Activated T-cell treated with anti-CD3 and anti-CD28 coated beads, Interleukin-2, amount 50 U/mL, for 1 hour (primary cell): ENCODE data around the gene SMPDL3B.
"Not testable (repeated sequence)": the region's sequence is repeated elsewhere in the genome, so short reads cannot be mapped to it uniquely, and the experiment has no call there.

Source experiments
- DNase-seq: peaks from one replicate; pipeline ENCODE4 v3.0.0-alpha.2; 2020

Gene SMPDL3B

DNA sequence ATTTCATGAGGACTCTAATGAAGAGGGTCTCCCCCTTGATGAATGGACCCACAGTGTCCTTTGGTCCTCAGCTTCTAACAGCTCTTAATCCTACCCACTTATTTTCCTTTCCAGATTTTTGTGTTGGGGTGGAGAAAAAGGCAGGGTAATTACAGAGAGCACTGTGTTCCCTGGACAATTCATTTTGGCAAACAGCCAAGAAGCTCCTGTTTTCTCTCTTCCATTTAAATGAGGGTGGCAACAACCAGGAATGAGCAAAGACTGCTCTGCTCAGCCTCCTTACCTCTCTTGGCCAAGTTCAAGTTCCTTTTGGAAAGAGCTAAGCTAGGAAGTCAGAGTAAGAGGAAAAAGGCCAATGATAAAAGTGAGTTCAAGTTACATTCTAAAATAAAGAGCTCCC, 36.9 kb downstream of the SMPDL3B start:
- DNase-seq = no peak

DNA sequence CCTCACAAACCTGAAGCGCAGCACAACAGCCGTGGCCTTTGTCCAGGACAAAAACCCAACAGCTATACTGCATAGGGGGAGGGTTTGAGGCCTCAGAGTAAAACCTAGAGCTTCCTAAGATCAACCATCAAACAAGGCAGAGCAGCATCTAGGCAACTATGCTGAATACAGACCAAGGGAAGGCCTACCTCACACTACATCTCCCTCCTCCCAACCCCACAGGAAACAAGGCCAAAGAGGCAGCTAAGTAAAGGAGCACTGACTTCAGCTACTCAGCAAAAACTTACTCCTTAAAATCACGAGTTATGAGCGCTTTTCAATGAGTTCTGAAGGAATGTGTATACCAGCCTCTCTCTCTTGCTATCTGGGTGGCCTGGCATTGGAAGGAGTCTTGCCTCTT, 37.3 kb downstream of the SMPDL3B start:
- no peak for DNase-seq

DNA sequence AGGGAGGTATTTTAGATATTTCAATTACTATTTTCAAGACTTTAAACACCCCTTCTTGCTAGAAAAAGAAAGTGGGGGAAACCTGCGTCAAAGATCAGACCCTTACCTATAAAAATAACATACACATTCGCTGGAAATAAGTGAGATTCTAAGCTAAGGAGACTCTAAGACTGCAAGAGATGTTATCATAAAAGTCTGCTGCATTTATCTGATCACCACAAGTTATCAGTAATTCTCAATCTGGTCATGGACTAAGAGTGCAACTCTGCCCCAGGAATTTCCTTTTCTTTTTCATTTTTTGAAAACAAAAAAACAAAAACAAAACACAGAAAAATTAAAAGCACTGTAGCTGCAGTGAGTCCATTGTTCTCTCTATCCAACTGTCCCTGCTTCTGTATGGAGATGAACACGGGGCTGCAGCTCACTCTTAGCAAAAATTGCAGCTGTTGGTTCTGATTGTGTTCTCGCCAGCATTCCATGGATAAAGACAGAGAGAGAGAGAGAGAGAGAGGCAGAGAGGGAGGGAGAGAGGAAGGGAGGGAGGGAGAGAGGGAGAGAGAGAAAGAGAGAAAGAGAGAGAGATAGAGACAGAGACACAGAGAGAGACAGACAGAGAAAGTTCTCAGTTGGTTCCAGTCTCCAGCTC, 39.1 kb downstream of the SMPDL3B start:
- DNase-seq = no peak

DNA sequence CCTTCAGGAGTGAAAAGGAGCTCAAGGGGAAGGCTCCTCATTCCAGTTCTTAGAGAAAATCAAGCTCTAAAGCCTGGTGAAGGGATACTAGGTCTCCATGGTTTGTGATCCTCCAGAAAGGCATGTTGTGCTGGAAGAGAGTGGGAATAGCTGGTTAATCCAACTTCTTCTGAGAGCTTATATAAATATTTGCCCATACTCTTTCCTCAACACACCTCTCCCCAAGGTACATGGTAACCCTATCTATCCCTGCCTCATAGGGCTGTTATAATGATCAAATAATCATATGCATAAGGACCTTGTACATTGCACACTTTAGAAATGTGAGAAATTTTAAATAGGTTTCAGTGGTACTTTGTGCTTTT, 39.6 kb downstream of the SMPDL3B start:
- no peak for DNase-seq

DNA sequence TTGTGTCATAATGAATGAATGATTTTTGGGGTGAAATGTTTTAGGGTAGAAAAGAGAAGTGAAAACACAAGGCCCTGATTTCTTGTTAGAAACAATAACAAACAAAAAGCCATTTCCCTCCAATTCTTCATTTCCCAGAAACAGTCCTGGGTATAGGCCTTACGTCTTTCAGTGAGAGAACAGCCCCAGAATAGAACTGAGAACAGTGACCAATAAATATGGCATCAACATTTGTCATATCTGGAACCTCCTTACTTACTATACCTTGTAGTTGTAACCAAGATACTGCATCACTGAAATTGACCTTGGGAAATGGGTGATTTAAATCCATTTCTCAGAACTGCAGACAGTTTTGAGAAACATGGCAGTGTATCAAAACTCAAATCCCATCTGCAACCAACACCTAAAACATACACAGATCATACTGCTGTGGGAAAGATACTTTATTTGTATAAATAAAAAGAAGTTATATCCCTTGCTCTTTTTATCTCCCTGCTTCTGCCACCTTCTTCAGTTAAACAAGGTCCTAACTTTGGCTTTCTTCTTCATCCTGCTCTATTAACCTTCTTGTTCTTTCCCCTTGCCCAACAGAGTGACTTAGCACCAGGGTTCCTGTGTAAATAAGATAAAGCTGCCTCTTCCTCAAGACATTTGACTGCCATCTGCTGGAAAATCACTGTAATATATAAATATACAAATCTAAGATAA, 44.5 kb downstream of the SMPDL3B start:
- no peak for DNase-seq

DNA sequence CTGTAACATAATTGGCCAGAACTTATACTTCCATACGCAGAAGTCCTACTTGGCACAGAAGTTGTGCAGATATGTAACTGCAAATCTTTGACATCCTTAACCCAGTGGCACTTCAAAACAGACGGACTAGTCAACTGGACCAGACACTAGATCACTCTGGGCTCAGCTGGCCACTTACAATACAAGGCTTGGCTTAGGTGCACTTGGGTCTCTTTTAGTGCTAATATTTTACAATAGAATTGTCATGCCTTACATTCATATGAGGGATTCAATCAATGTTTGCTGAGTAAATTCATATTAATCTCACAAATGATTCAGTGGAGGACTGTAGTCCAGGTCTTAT, 45.0 kb downstream of the SMPDL3B start:
- no peak for DNase-seq

DNA sequence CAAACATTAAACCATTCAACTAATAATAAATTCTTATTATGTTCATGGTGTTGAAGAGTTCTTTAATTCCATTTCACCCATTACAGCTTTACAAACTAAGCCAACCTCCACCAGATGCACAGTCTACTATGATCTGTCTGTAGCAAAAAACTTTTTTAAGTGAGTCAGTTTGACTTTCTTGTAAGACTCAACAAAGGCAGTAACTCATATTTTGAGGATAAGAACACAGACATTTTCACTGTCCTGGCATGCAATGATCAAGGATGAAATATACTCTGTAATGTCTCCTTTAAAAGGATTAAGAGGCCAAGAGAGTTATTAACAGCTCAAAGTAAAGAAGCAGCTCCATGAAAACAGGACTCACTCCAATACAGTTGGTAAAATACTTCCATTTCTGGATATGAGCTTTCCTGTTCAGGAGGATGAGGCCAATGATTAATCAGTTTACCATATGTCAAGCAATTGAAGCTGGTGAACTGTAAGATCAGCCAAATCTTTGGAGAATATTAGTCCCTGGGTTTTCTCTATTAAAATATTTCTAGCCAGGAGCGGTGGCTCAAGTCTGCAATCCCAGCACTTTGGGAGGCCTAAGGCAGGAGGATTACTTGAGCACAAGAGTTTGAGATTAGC, 45.5 kb downstream of the SMPDL3B start:
- DNase-seq = no peak

DNA sequence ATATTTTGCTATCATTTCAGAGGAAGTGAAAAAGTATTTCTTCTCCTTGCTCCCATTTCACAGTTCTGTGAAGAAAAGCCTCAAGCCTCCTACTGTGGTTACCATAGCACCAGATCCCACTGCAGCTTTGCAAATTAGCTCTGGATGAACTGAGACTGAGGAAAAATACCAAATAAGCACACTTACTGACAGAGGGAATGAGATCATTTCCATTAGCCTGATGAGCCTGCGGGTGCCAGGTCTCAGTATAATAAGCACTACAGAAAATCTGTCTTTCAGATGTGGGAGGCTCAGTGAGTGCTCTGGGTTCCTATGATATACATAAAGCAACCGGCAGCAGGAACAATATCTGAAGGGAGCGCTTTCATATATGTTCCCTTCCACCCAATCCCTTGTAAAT, 46.3 kb downstream of the SMPDL3B start:
- no peak for DNase-seq

DNA sequence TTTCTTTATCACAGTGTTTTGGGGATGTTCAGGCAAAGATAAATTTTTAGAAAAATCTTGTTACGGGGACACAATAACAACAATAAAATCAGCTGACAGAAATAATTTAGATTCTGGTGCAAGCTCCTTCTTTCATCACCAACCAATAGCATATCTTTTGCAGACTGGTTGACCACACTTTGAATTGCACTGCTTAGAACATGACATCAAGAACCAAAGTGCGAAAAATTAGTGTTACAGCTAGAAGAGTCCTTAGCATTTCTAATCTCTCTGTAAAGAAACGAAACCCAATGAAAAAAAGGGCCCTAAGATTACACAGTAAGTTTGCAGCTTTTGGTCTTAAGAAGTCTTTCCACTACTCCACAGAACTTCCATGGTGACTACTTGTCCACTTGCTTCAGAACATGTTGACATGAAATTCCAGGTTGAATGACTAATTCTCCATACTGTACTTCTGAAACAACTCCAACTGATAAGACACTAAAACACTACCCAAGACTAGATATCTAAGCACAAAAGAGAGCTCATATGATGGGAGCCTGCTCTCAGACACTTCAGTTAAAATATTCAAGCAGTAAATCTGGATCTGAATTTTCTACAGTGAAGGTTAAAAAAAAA, 56.2 kb downstream of the SMPDL3B start:
- DNase-seq = no peak

DNA sequence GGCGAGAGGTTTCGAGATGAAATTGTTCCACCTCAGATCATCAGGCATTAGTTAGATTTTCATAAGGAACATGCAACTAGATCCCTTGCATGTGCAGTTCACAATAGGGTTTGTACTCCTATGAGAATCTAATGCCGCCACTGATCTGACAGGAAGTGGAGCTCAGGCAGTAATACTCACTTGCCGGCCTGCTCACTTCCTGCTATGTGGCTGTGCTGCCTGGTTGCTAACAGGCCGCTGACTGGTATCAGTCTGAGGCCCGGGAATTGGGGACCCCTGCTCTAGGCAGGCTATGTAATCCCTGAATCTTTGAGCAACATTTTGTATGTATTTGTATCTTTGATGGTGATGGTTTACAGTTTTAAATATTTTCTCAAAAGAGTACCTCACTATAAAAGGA, 57.5 kb downstream of the SMPDL3B start:
- DNase-seq = peak; percentile 55

DNA sequence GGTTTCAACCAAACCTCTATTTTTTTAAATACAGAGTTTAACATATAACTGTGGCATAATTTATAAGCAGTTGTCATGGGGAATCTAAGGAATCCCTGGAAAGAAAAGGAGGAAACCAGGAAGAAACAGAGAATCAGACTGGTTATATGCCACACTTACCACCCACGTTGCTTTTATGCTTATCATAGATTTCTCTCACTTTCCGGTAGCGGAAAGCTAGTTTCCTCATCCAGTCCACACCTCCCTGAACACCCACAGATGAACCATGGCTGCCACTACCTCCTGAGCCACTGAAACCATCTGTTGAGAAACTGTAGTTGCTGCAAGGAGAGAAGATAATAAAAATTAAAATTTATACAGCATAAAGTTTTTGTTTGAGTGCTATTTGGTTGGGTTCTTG, 58.4 kb downstream of the SMPDL3B start:
- no peak for DNase-seq

DNA sequence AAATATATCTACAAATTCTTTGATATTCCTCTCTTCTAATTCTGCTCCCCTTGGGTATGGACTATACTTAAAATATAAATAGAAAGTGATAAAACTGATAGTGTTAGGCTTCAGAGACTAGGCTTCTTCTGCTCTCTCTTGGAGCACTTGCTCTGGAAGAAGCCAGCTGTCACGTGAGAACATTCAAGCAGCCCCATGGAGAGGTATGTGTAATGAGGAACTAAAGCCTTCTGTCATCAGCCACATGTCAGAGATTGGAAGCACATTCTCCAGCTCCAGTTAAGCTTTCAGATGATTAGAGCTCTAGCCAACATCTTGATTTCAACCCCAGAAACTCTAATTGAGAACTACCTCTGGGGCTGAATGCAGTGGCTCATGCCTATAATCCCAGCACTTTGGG, 59.3 kb downstream of the SMPDL3B start:
- no peak for DNase-seq

DNA sequence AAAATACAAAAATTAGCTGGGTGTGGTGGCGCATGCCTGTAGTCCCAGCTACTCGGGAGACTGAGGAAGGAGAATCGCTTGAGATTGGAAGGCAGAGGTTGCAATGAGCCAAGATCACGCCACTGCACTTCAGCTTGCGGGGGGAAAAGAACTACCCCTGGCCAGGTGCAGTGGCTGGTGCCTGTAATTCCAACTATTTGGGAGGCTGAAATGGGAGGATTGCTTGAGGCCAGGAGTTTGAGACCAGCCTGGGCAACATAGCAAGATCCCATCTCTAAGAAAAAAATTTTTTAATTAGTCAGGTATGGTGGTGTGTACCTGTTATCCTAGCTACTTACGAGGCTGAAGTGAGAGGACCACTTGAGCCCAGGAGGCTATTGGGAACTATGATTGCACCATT, 59.7 kb downstream of the SMPDL3B start:
- DNase-seq = not testable (repeated sequence)

DNA sequence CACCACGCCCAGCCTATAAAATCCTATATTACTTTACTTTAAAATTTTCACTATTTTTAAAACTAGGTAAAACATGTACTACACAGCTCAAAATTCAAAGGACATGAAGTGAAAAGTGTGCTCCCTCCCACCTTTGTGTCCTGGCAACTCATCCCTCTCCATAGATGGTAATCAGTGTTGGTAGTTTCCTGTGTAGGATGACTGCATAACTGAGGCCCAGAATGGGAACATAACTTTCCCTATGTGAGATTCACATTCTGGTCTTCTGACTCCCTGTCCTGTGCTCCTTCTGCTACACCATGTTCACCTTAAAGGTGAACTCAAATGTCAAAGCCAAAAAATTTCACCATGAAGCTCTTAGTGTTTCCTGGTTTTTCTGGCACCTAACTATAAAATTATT, 64.3 kb downstream of the SMPDL3B start:
- DNase-seq = no peak

DNA sequence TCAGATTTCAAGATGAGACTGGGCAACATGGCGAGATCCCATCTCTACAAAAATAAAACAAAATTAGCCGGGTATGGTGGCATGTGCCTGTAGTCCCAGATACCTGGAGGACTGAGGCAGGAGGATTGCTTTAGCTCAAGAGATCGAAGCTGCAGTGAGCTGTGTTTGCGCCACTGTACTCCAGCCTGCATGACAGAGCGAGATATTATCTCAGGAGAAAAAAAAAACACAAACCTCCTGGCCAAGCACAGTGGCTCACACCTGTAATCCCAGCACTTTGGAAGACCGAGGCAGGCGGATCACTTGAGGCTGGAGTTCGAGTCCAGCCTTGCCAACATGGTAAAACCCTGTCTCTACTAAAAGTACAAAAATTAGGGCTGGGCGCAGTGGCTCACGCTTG, 67.8 kb downstream of the SMPDL3B start:
- no peak for DNase-seq

DNA sequence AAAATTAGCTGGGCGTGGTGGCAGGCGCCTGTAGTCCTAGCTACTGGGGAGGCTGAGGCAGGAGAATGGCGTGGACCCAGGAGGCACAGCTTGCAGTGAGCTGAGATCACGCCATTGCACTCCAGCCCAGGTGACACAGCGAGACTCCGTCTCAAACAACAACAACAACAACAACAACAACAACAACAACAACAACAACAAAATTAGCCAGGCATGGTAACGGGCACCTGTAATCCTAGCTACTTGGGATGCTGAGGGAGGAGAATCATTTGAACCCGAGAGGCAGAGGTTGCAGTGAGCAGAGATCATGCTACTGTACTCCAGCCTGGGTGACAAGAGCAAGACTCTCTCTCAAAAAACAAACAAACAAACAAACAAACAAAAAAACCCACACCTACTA, 68.3 kb downstream of the SMPDL3B start:
- DNase-seq = not testable (repeated sequence)
